Tibial nerve (tissue), 4 donors: ENCODE data around the gene SHC1.
A peak's percentile ranks its signal among the peaks of the same experiment; 100 is the strongest.

Experiments
- EP300 ChIP-seq, 2 donors: sonication (generic); formaldehyde crosslinking; IDR thresholded peaks; one replicate each; pipeline ENCODE4 v1.6.1; 2017; ENCODE audit warnings: antibody characterized with exemption in 2 of 2, mild to moderate bottlenecking in 1 of 2
- POLR2A ChIP-seq, 2 donors: fragments of 450-650 bp; IDR thresholded peaks; one replicate each; pipeline ENCODE4 v1.6.1; 2017; ENCODE audit warnings: antibody characterized with exemption in 2 of 2, mild to moderate bottlenecking in 2 of 2, moderate library complexity in 2 of 2
- TF ChIP-seq, protein P1 (sequence below), 5 experiments: fragments of 200-600 bp in 3 of 5; fragments of 450-650 bp in 2 of 5; sonication (generic) in 3 of 5; IDR thresholded peaks; one replicate each; pipeline ENCODE4 v1.5.1; 2016 to 2019; ENCODE audit warnings: antibody characterized with exemption in 5 of 5, mild to moderate bottlenecking in 3 of 5, moderate library complexity in 2 of 5

DNA sequence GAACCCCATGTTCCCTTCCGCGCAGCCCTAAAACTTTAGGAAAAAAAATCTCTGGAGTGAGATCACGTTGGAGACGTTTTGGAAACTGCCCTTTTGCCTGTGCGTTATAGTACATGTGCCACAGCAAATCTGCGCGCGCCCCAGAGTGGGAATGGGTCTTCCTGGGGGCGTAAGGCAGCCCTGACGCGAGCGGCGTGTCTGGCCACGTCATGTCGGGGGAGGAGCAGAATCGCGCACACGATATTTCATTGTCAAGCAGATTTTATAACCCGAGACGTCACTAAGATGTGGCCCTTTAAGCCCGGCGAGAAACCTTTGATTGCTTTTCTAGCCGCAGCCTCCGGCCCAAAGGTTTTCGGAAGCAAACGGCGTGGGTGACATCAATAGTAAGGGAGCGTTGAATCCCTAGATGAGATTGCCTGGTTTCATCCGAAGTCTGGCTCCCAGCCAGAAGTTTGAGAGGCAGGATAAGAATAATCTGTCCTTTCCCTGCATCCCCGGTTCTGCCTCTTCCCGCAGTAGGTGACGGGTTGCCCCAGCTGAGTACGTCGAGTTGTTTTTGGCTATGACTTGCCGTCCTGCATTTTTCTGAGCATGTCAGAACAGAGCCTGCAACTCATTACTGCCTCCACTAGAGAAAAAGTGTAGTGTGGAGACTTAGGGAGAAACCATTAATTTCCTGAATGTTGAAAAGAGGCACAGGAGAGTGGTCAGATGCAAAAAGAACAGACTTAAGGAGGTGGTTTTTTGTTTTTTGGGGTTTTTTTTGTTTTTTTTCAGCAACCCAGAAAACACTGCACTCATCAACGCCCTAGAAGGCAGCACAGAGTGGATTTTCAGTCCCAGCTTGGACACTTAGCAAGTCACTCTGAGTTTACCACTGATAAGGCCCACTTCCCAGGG, 33.2 kb downstream of the SHC1 start:
- peak; percentile 79 to 84 for TF ChIP-seq POLR2A (IDR thresholded peaks at IDR 0.05)
- TF ChIP-seq, protein P1, sequence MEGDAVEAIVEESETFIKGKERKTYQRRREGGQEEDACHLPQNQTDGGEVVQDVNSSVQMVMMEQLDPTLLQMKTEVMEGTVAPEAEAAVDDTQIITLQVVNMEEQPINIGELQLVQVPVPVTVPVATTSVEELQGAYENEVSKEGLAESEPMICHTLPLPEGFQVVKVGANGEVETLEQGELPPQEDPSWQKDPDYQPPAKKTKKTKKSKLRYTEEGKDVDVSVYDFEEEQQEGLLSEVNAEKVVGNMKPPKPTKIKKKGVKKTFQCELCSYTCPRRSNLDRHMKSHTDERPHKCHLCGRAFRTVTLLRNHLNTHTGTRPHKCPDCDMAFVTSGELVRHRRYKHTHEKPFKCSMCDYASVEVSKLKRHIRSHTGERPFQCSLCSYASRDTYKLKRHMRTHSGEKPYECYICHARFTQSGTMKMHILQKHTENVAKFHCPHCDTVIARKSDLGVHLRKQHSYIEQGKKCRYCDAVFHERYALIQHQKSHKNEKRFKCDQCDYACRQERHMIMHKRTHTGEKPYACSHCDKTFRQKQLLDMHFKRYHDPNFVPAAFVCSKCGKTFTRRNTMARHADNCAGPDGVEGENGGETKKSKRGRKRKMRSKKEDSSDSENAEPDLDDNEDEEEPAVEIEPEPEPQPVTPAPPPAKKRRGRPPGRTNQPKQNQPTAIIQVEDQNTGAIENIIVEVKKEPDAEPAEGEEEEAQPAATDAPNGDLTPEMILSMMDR (IDR thresholded peaks at IDR 0.05) = peak in 4 of 5 experiments; percentile 15 to 57 (median 31)
- peak; percentile 85 to 98 for TF ChIP-seq EP300 (IDR thresholded peaks at IDR 0.05)
